ENCODE measurements around the gene FAM151B. TPM values are rescaled to one million over a fixed set of nuclear protein-coding genes. Genes with fewer than 3 reads are reported as not detected.

Gene FAM151B
- total and polyA plus RNA-seq, 2 of the 13 experiments (the other 11 are each of a cell fraction or from before 2014, with no cell fraction given), result 0.61 to 1.0 TPM

DNA sequence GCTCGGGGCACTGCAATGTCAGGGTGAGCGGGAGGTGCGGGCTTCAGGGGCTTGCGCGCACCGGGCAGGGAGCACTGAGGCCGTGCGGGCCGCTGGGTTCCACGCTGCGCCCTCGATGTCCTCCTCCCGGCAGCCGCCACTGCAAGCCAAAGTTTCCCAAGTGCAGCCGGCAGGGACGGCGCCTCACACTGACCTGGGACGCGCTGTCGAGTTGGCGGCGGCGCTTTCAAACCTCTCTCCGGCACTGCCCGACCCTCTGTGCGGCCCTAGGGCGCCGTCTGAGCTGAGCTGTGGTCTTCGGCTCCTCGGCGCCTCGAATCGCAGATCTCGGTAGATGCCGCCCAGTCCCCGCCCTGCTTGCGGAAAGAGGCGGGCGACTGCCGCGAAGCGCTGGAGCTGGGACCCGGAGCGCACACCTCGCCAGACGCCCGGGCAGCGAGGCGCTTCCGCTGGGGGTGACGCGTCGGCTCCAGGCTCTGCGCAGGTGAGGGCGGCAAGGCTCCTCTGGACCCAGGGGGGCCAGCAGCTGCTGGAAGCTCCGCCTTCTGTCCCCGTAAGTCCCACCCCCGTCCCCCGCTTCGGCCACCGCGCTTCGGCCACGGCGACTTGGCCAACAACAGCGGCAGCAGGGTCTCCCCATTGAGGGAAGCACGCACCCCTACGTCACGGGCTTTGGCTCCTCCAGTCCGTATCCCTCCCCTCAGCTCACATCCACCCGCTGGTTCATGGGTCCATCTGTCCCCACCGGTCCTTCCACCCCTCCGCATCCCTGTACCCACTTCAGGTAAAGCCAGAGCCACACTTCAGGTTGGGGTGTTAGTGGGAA is 82.3 kb downstream of the FAM151B start, which contains the start of gene ANKRD34B (continued):
- 0 out of 2 replicates have a peak, but pooled peaks have one; percentile 56 for TF ChIP-seq ZNF782 (CRISPR knock-in tag; IDR thresholded peaks at IDR 0.05; ENCODE audit: borderline replicate concordance)
- TF ChIP-seq ZBTB34 (CRISPR knock-in tag; IDR thresholded peaks at IDR 0.05), result no peak
- TF ChIP-seq FLYWCH1 (CRISPR knock-in tag; IDR thresholded peaks at IDR 0.05), result no peak
- TF ChIP-seq, protein P1, sequence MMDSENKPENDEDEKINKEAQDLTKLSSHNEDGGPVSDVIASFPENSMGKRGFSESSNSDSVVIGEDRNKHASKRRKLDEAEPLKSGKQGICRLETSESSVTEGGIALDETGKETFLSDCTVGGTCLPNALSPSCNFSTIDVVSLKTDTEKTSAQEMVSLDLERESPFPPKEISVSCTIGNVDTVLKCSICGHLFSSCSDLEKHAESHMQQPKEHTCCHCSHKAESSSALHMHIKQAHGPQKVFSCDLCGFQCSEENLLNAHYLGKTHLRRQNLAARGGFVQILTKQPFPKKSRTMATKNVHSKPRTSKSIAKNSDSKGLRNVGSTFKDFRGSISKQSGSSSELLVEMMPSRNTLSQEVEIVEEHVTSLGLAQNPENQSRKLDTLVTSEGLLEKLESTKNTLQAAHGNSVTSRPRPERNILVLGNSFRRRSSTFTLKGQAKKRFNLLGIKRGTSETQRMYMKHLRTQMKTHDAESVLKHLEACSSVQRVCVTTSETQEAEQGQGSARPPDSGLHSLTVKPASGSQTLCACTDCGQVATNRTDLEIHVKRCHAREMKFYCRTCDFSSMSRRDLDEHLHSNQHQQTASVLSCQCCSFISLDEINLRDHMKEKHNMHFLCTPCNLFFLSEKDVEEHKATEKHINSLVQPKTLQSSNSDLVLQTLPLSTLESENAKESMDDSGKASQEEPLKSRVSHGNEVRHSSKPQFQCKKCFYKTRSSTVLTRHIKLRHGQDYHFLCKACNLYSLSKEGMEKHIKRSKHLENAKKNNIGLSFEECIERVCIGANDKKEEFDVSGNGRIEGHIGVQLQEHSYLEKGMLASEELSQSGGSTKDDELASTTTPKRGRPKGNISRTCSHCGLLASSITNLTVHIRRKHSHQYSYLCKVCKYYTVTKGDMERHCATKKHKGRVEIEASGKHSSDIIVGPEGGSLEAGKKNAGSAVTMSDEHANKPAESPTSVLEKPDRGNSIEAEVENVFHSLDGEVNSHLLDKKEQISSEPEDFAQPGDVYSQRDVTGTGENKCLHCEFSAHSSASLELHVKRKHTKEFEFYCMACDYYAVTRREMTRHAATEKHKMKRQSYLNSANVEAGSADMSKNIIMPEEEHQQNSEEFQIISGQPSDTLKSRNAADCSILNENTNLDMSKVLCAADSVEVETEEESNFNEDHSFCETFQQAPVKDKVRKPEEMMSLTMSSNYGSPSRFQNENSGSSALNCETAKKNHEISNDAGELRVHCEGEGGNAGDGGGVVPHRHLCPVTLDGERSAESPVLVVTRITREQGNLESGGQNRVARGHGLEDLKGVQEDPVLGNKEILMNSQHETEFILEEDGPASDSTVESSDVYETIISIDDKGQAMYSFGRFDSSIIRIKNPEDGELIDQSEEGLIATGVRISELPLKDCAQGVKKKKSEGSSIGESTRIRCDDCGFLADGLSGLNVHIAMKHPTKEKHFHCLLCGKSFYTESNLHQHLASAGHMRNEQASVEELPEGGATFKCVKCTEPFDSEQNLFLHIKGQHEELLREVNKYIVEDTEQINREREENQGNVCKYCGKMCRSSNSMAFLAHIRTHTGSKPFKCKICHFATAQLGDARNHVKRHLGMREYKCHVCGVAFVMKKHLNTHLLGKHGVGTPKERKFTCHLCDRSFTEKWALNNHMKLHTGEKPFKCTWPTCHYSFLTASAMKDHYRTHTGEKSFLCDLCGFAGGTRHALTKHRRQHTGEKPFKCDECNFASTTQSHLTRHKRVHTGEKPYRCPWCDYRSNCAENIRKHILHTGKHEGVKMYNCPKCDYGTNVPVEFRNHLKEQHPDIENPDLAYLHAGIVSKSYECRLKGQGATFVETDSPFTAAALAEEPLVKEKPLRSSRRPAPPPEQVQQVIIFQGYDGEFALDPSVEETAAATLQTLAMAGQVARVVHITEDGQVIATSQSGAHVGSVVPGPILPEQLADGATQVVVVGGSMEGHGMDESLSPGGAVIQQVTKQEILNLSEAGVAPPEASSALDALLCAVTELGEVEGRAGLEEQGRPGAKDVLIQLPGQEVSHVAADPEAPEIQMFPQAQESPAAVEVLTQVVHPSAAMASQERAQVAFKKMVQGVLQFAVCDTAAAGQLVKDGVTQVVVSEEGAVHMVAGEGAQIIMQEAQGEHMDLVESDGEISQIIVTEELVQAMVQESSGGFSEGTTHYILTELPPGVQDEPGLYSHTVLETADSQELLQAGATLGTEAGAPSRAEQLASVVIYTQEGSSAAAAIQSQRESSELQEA (CRISPR knock-in tag; IDR thresholded peaks at IDR 0.05; ENCODE audit: not compliant biosample characterization), result no peak
- TF ChIP-seq, protein P2, sequence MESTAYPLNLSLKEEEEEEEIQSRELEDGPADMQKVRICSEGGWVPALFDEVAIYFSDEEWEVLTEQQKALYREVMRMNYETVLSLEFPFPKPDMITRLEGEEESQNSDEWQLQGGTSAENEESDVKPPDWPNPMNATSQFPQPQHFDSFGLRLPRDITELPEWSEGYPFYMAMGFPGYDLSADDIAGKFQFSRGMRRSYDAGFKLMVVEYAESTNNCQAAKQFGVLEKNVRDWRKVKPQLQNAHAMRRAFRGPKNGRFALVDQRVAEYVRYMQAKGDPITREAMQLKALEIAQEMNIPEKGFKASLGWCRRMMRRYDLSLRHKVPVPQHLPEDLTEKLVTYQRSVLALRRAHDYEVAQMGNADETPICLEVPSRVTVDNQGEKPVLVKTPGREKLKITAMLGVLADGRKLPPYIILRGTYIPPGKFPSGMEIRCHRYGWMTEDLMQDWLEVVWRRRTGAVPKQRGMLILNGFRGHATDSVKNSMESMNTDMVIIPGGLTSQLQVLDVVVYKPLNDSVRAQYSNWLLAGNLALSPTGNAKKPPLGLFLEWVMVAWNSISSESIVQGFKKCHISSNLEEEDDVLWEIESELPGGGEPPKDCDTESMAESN (CRISPR knock-in tag; conservative IDR thresholded peaks at IDR 0.05), result 0 out of 2 replicates have a peak, but pooled peaks have one; percentile 17
- TF ChIP-seq ZBTB3 (CRISPR knock-in tag; IDR thresholded peaks at IDR 0.05; ENCODE audit: borderline replicate concordance, low read depth), result no peak
- TF ChIP-seq SMYD3 (CRISPR knock-in tag; IDR thresholded peaks at IDR 0.05), result no peak
- no peak for TF ChIP-seq ZFP37 (CRISPR knock-in tag; IDR thresholded peaks at IDR 0.05; ENCODE audit: borderline replicate concordance)
- TF ChIP-seq, protein P3, sequence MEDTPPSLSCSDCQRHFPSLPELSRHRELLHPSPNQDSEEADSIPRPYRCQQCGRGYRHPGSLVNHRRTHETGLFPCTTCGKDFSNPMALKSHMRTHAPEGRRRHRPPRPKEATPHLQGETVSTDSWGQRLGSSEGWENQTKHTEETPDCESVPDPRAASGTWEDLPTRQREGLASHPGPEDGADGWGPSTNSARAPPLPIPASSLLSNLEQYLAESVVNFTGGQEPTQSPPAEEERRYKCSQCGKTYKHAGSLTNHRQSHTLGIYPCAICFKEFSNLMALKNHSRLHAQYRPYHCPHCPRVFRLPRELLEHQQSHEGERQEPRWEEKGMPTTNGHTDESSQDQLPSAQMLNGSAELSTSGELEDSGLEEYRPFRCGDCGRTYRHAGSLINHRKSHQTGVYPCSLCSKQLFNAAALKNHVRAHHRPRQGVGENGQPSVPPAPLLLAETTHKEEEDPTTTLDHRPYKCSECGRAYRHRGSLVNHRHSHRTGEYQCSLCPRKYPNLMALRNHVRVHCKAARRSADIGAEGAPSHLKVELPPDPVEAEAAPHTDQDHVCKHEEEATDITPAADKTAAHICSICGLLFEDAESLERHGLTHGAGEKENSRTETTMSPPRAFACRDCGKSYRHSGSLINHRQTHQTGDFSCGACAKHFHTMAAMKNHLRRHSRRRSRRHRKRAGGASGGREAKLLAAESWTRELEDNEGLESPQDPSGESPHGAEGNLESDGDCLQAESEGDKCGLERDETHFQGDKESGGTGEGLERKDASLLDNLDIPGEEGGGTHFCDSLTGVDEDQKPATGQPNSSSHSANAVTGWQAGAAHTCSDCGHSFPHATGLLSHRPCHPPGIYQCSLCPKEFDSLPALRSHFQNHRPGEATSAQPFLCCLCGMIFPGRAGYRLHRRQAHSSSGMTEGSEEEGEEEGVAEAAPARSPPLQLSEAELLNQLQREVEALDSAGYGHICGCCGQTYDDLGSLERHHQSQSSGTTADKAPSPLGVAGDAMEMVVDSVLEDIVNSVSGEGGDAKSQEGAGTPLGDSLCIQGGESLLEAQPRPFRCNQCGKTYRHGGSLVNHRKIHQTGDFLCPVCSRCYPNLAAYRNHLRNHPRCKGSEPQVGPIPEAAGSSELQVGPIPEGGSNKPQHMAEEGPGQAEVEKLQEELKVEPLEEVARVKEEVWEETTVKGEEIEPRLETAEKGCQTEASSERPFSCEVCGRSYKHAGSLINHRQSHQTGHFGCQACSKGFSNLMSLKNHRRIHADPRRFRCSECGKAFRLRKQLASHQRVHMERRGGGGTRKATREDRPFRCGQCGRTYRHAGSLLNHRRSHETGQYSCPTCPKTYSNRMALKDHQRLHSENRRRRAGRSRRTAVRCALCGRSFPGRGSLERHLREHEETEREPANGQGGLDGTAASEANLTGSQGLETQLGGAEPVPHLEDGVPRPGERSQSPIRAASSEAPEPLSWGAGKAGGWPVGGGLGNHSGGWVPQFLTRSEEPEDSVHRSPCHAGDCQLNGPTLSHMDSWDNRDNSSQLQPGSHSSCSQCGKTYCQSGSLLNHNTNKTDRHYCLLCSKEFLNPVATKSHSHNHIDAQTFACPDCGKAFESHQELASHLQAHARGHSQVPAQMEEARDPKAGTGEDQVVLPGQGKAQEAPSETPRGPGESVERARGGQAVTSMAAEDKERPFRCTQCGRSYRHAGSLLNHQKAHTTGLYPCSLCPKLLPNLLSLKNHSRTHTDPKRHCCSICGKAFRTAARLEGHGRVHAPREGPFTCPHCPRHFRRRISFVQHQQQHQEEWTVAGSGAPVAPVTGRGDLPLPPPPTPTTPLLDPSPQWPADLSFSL (CRISPR knock-in tag; IDR thresholded peaks at IDR 0.05), result no peak

All from HepG2 (cell line).